ENCODE data around the gene ZNF575.

- no peak for TF ChIP-seq CTCF (IDR thresholded peaks at IDR 0.05)
- TF ChIP-seq POLR2A (IDR thresholded peaks at IDR 0.05) = no peak
These were observed 51.5 kb downstream of the ZNF575 start for GRCh38 chr19:43584484-43584883.
